OCI-LY7 (cell line): ENCODE data around the gene HSPA4L.

ENCODE experiments used
- EZH2phosphoT487 ChIP-seq: fragments of 200-600 bp; sonication (generic); IDR thresholded peaks from 2 replicates; pipeline ENCODE4 v1.6.1; 2018; ENCODE audit warnings: low read depth, borderline replicate concordance, mild to moderate bottlenecking, mixed run types, antibody characterized with exemption, low read length, moderate library complexity, mixed read lengths
- TF ChIP-seq, protein P1 (sequence below): fragments of 200-600 bp; sonication (generic); conservative IDR thresholded peaks from 2 replicates; pipeline ENCODE4 v1.5.1; 2014; ENCODE audit warnings: mild to moderate bottlenecking, antibody characterized with exemption, low read length, moderate library complexity, mixed read lengths

DNA sequence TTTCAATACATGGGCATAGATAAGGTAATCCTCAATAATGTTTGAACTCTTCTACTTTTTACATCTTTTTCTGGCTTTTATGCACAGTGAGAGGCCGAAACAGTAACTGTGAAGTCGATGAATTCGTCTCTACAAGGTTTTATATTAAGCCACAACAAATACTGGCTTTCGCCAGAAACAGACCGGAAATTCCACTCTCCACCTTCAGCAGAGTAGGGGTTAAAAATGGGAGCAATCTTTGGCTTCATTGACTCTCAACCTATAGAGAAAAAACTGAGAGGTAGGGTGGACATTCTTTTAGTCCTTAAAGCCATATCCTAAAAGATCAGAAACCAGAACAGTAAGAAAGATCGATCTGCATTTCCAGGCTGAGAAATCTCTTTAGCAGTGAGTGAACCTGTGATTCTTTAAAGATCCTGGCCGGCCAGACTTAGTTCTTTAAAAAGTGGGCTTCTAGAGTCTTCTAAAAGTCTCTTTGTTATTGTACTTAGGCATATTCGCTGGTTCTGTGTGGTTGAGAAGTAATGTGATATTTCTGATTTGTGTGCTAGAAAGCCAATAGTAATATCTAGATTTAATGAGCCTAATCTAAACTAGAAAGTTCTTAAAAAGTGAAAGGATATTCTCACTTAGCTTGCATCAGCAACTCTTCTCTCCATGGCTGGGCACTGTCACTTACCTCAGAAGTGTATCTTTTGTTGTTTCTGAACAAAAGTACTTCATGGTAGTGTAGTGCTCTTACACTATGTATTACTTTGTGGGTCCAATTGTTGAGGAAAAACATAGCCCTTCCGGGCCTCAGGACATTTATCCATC, 2.0 kb downstream of the HSPA4L start:
- TF ChIP-seq, protein P1, sequence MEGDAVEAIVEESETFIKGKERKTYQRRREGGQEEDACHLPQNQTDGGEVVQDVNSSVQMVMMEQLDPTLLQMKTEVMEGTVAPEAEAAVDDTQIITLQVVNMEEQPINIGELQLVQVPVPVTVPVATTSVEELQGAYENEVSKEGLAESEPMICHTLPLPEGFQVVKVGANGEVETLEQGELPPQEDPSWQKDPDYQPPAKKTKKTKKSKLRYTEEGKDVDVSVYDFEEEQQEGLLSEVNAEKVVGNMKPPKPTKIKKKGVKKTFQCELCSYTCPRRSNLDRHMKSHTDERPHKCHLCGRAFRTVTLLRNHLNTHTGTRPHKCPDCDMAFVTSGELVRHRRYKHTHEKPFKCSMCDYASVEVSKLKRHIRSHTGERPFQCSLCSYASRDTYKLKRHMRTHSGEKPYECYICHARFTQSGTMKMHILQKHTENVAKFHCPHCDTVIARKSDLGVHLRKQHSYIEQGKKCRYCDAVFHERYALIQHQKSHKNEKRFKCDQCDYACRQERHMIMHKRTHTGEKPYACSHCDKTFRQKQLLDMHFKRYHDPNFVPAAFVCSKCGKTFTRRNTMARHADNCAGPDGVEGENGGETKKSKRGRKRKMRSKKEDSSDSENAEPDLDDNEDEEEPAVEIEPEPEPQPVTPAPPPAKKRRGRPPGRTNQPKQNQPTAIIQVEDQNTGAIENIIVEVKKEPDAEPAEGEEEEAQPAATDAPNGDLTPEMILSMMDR, result no peak
- TF ChIP-seq EZH2phosphoT487, result no peak
